ENCODE results near the gene DTD1.

DTD1 gene

GRCh38 chr20:18587665-18588573, at the start of gene DTD1:
Gene DTD1 (plus strand): TSS chr20:18588054. CDS start chr20:18588073, 19 bp downstream.
- DNase-seq = peak; percentile 70

DNA sequence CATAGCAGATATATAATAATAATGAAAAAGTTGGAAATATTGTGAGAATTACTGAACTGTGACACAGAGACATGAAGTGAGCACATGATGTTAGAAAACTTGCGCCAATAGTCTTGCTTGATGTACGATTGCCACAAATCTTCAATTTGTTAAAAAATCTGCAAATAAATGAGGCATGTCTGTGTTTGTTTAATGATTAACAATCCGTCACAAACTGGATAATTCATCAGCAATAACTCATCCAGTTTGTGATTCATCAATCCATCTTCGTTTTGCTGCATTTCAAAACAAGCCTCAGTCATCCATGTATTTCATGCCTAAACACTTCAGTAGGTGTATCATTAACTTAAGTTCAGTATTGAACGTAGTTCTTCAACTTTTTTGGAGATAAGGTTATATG, 46.1 kb upstream of the DTD1 start:
- DNase-seq = no peak

- DNase-seq = no peak
Measured at GRCh38 chr20:18543216-18543615, 44.6 kb upstream of the DTD1 start.

DNA sequence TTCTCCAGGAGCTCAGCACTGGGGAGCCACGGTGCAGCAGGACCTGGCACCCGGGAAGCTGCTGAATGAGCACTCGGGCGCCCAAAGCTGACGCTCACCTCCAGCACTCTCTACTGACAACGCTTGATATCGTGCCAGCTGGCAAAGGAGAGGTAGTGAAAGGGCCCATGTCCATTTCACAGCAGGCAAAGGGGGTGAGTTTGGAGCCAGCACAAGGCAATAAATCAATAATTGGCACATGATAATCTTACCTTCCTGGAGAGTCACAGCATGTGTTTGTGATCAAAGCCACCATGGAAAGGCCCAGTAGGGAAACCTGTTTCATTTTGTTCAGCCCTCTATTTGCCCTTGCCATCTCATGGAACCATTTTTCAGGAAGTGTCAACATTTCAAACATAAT, 43.9 kb upstream of the DTD1 start:
- no peak for DNase-seq

DNA sequence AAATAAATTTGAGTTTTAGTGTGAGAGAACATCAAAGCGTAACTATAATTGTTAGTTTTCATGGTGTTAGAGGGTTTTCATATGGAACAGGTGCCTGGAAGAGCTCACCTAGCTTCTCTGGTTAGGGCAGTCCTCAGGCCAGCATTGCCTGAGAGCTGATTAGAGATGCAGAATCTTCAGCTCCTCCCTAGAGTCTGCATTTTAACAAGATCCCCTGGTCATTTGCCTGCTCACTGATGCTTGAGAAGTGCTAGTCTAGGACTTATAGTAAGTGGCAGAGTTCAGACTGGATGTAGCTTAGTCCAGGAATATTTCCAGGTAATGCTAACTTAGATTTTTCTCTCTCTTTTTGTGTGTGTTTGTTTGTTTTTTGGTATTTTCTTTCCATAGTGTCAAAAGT, 42.3 kb upstream of the DTD1 start:
- no peak for DNase-seq

GRCh38 chr20:18548465-18548864, 39.4 kb upstream of the DTD1 start:
- DNase-seq = no peak

DNA sequence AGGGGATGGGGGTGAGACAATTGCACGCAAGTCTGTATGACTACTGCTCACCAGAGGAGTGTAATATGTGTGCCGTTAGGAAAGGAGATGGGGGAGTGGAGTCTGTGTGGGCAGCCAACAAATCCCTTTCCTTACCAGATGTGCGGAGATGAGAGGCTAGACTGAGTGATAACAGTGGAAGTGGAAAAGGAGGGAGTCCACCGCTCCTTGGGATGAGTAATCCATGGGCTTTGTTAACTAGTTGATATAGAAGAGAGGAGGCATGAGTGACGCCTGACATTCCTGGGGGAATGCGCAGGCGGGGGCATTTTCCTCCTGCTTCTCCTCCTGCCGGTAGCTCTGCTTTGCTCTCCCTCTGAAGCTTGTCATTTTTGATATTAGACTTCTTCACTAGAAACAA, 34.1 kb upstream of the DTD1 start:
- no peak for DNase-seq

DNA sequence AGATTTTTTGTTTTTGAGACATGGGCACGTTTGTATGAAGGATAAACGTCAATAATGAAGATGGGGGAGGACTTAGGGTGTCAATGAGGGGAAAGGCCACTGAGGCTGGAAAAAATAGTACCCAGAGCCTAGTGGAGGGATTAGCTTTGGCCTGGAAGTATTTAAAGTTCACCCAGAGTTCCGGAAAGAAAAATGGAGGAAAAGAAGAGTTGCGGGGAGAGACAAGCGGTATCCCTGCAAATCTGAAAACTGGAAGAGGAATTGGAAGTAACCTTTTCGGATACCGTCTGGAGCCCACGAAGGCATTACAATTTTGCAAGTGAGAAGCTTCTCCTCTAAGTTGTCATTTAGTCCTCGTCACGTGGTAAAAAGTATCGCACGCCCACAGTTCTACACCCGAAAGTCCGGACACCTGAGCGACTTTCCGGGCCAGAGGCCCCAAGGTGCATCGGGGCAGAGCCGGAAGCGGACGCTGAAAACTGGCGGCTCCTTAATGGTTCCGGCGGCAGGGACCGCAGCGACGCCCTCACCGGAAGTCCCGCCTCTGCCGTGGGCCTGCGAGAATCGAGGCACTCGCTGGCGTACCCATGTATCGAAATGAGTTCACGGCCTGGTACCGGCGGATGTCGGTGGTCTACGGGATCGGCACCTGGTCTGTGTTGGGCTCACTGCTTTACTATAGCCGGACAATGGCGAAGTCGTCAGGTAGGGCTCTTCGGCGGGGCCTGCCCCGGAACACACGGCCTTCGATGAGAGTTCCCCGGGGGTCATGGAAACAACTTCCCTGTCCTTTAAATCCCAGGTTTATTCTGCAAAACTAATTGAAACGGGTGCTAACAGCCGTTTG, 20.7 kb upstream of the DTD1 start, which contains the start of gene SMIM26:
TSS of gene SMIM26 (plus strand) at position 541 of the 847 bp plus-strand sequence. CDS start at position 588, 47 bp downstream.
- DNase-seq = peak; percentile 93

DNA sequence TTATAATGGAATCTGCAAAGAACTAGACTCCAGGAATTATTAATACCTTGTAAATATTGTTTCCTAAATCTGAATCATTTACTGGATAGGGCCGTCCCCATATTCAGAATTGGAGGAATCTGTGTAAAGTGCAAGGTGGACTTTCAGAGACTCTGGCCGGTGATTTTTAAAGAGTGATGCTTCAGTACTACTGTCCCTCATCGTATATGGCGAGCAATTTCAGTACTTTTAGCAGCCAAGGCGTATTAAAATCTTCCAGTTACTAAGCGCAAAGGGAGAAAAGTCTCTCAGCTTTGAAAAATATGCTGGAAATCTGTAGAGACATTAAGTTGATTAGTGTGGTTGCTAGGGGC, 20.1 kb upstream of the DTD1 start:
- no peak for DNase-seq

- DNase-seq = no peak
Measured at GRCh38 chr20:18571009-18571408, 16.8 kb upstream of the DTD1 start.

DNA sequence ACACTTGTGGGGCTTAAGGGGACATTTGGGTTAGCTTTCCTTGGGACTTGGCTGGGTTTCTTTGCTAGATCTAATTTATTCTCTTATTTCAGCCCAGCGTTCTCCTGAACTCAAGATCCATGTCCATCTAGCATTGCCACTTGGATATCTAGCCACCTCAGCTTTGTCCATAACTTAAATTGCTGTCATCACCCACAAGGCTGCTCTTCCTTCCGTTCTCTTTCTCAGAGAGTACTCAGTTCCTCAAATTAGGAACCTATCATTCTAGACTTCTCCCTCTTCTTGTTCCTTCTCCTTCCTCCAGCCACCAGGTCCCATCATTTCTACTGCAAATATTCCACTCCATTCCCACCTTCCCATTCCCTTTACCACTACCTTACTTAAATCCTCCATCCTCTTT, 16.3 kb upstream of the DTD1 start:
- DNase-seq = no peak

- DNase-seq = no peak
Measured at GRCh38 chr20:18577942-18578341, 9.9 kb upstream of the DTD1 start.

DNA sequence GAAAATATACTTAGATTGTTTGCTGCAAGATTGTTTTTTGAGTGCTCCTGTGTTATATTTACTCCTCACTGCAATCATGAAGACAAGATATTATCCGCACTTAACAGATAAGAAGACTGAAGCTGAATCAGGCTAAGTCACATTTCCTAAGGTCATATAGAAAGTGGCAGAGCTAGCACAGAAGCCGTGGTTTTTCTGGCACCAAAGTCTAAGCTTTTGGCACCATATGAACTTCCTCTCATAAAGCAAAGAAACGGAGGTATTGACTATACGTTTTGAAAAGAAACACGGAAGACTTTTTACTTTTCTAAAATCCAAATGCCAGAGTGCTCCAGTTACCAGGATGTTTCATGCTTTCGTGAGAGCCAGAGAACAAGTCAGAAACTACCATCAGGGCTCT, 9.3 kb upstream of the DTD1 start:
- DNase-seq = no peak

GRCh38 chr20:18580012-18580411, 7.8 kb upstream of the DTD1 start:
- no peak for DNase-seq

GRCh38 chr20:18585134-18585533, 2.7 kb upstream of the DTD1 start:
- peak; percentile 82 for DNase-seq

GRCh38 chr20:18588574-18588933, 700 bp downstream of the DTD1 start:
- no peak for DNase-seq

DNA sequence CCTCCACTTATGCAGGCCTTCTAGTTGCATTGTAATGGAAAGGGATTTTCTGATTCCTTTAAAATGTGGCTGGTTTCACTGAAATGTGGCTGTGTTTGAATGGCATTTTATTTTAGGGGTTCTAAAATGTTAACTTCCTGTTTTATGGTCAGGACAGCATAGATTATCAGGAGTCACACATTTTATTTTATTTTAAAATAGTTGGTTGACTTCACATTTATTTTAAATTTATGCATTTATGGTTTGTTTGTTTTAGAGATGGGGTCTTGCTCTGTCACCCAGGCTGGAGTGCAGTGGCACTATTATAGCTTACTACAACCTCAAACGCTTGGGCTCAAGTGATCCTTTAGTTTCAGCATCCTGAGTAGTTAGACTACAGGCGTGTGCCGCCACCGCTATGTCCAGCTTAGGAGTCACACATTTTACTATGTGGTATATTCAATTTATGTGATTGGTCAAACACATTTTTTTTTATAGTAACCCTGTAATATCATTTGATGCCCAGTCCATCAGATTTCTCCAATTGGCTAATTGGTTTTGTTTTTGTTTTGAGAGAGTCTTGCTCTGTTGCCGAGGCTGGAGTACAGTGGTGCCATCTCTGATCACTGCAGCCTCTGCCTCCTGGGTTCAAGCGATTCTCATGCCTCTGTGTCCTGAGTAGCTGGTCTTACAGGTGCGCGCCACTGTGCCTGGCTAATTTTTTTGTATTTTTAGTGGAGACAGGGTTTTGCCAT, 2.3 kb downstream of the DTD1 start:
- DNase-seq = no peak

DNA sequence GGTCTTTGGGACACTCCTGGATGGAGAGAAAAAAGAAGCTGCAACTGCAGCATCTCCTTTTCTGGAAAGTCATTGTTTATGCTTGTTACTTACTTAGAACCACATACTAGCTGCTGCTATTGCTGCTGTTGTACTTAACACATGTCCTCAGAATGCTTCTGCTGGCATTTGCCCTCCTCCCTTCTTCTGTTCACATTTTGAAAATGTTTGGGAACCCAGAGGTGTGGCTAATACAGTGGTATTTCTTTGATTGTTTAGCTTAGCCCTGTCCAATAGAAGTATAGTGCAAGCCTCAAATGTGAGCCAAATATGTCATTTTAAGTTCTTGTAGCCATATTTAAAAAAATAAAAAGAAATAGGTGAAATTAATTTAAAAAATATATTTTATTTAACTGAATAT, 8.4 kb downstream of the DTD1 start:
- DNase-seq = no peak

GRCh38 chr20:18609741-18610140, 21.9 kb downstream of the DTD1 start:
- no peak for DNase-seq

DNA sequence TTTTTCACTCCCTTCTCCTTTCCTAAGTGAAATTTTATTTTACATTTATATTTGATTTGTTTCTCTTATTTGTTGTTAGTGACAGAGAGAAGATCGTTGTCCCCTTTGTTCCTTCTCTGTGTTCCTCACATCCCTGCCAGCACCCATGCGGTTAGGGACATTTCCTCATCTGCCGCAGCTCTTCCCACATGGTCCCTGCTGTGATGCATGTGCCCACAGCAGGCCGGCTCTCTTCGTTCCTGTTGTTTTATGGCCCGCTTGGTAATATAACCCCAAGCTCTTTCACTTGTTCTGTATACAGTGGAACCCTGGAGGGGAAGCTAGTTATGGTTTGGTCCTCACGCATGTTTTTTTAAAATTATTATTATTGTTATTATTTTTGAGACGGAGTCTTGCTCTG, 23.6 kb downstream of the DTD1 start:
- DNase-seq = no peak

DNA sequence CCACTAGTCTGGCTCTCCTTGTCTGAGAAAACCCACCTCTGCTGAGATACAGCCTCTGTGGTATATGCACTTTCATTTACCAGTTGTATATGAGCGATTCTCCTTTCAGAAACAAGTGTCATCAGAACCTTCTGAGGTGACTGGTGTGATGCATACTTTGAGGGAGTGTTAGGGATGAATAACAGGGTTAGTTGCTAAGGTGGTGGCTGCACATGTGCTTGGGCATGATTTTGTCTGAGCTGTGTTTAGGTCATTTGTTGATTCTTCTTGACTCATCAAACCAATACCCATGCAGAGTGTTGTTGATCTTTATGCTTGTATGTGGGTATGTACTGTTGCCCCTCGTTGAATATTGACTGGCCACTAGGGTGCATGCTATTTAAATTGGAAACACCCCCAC, 25.7 kb downstream of the DTD1 start:
- no peak for DNase-seq

- no peak for DNase-seq
Measured at GRCh38 chr20:18614244-18614643, 26.4 kb downstream of the DTD1 start.

GRCh38 chr20:18615020-18615650, 27.3 kb downstream of the DTD1 start:
- DNase-seq = no peak

Data from NCI-H226 (cell line).